A549 treated with dexamethasone at 1 μM for 4 hours (cell line): ENCODE data around the gene RASD2. TPM values are rescaled to one million over a fixed set of nuclear protein-coding genes. Genes with fewer than 3 reads are reported as not detected.

Experiments used
- total RNA-seq: library from RNA; stranded (reverse); fragments of 200-300 nt; extraction: Qiagen RNA extraction; gene quantifications from 5 replicates; pipeline ENCODE4 v1.2.3, GENCODE V29; 2022

RASD2 gene
- 0.61 to 0.92 TPM (median 0.80 TPM) in 5 replicates for total RNA-seq

GRCh38 chr22:35540595-35541253, at the start of gene RASD2:
RASD2 (plus strand) TSS chr22:35540831; CDS start chr22:35546810, 5,979 bp downstream.

Other genes with a start within 250 kb of the RASD2 start
- gene TOM1, start 240.9 kb upstream of the RASD2 start, total RNA-seq: 10.1 to 11.5 TPM (median 11.3 TPM) in 5 replicates
- 294 to 453 TPM (median 327 TPM) in 5 replicates for gene HMOX1, start 159.7 kb upstream of the RASD2 start, total RNA-seq
- 55.6 to 103 TPM (median 77.6 TPM) in 5 replicates for gene MCM5, start 140.7 kb upstream of the RASD2 start, total RNA-seq
- 5.4 to 10.3 TPM (median 6.1 TPM) in 5 replicates for gene MB, start 76.5 kb downstream of the RASD2 start, total RNA-seq
- 1.3 to 1.6 TPM (median 1.4 TPM) in 5 replicates for gene APOL6, start 107.6 kb downstream of the RASD2 start, total RNA-seq
- gene APOL5, start 177.0 kb downstream of the RASD2 start, total RNA-seq: not detected in 5 replicates